Breast epithelium (tissue), 4 donors: ENCODE results near the gene GRB14. TPM values are rescaled to one million over a fixed set of nuclear protein-coding genes. Genes with fewer than 3 reads are reported as not detected.

Source experiments
- DNase-seq, 2 donors: peaks; one replicate each; pipeline ENCODE4 v3.0.0-alpha.2; 2019; ENCODE audit warnings: low spot score in 2 of 2
- H3K27ac ChIP-seq, 2 donors: fragments of 200-600 bp; sonication (generic) in 1 of 2; one replicate each; pipeline ENCODE4 v1.5.1; 2016 to 2019; ENCODE audit warnings: mild to moderate bottlenecking in 1 of 2
- H3K27me3 ChIP-seq, 2 donors: fragments of 200-600 bp; sonication (generic) in 1 of 2; one replicate each; pipeline versions ENCODE4 v1.5.1 to v1.6.0; 2017 to 2019; ENCODE audit warnings: control low read depth in 1 of 2, mild to moderate bottlenecking in 1 of 2
- H3K36me3 ChIP-seq: fragments of 200-600 bp; one replicate; pipeline ENCODE4 v1.5.1; 2019
- H3K4me1 ChIP-seq, 2 donors: fragments of 200-600 bp; sonication (generic); one replicate each; pipeline ENCODE4 v1.5.1; 2016 to 2019; ENCODE audit warnings: control low read depth in 1 of 2
- H3K4me3 ChIP-seq, 3 donors: fragments of 200-600 bp; sonication (generic); 1 replicate in 2 of 3; 2 replicates in 1 of 3; pipeline ENCODE4 v1.5.1; 2016 to 2019; ENCODE audit warnings: mild to moderate bottlenecking in 3 of 3, moderate library complexity in 2 of 3
- H3K9me3 ChIP-seq, 2 donors: fragments of 200-600 bp; sonication (generic) in 1 of 2; one replicate each; pipeline ENCODE4 v1.5.1; 2016 to 2019; ENCODE audit warnings: control low read depth in 1 of 2
- POLR2A ChIP-seq: fragments of 450-650 bp; IDR thresholded peaks from one replicate; pipeline ENCODE4 v1.6.1; 2016; ENCODE audit warnings: antibody characterized with exemption, mild to moderate bottlenecking, moderate library complexity
- POLR2AphosphoS5 ChIP-seq, 3 donors: sonication (generic); formaldehyde crosslinking; IDR thresholded peaks; one replicate each; pipeline ENCODE4 v1.6.1; 2017; ENCODE audit warnings: antibody characterized with exemption in 3 of 3
- intact Hi-C: fragments of 100-400 bp; cut with DNase I; formaldehyde crosslinking; loops from one replicate; pipeline ENCODE4 v1.15.1; 2023; ENCODE audit warnings: low total_unique reads
- total RNA-seq, 3 donors: library from RNA; depleted of rRNA; stranded (reverse); fragments of >200 nt; gene quantifications; one replicate each; pipeline ENCODE4 v1.1.0, GENCODE V29; 2016
- TF ChIP-seq, protein P1 (sequence below), 3 donors: fragments of 450-650 bp; IDR thresholded peaks; one replicate each; pipeline ENCODE4 v1.5.1; 2016 to 2017; ENCODE audit warnings: antibody characterized with exemption in 3 of 3, mild to moderate bottlenecking in 3 of 3, moderate library complexity in 3 of 3

GRB14 gene
- total RNA-seq, 3 donors from 2014 or later = 2.5 to 13.1 (median 4.6) TPM

DNA sequence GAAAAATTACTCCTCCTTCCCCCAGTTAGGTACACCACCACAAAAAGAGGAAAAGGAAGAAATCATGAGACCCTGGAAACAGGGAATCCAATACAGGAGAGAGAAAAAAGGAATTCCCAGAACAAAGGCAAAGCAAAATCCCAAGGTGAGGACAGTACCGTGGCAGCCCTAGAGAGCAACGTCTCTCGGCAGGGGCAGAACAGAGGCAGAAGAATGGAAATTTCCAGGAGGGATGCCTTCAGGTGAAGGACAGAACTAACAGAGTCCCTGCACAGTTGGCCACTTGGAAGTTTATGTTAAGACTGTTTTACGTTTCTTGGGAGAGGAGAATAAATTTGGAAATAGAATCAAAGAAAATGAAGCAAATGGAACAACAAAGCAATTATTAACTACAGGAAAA lies 27.7 kb downstream of the GRB14 start:
- Histone ChIP-seq H3K36me3 (no peaks in the 10 kb centered on the region), H3K27me3 (no peaks in the 10 kb centered on the region), H3K27ac (no peak overlapping the region), H3K4me1 (no peaks in the 10 kb centered on the region), H3K9me3 (peaks cover 0 to 7% of the 10 kb centered on the region in 2 donors), H3K4me3 (no peak overlapping the region)
- TF ChIP-seq POLR2A (no peak), POLR2AphosphoS5 (IDR thresholded peaks at IDR 0.05) (no peak)
- TF ChIP-seq, protein P1, sequence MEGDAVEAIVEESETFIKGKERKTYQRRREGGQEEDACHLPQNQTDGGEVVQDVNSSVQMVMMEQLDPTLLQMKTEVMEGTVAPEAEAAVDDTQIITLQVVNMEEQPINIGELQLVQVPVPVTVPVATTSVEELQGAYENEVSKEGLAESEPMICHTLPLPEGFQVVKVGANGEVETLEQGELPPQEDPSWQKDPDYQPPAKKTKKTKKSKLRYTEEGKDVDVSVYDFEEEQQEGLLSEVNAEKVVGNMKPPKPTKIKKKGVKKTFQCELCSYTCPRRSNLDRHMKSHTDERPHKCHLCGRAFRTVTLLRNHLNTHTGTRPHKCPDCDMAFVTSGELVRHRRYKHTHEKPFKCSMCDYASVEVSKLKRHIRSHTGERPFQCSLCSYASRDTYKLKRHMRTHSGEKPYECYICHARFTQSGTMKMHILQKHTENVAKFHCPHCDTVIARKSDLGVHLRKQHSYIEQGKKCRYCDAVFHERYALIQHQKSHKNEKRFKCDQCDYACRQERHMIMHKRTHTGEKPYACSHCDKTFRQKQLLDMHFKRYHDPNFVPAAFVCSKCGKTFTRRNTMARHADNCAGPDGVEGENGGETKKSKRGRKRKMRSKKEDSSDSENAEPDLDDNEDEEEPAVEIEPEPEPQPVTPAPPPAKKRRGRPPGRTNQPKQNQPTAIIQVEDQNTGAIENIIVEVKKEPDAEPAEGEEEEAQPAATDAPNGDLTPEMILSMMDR (IDR thresholded peaks at IDR 0.05) = no peak
- DNase-seq = no peak
- intact Hi-C loops = loop anchor here (5.0 kb wide), 1 partner anchor 1061 kb away; no protein-coding TSS in a partner anchor

DNA sequence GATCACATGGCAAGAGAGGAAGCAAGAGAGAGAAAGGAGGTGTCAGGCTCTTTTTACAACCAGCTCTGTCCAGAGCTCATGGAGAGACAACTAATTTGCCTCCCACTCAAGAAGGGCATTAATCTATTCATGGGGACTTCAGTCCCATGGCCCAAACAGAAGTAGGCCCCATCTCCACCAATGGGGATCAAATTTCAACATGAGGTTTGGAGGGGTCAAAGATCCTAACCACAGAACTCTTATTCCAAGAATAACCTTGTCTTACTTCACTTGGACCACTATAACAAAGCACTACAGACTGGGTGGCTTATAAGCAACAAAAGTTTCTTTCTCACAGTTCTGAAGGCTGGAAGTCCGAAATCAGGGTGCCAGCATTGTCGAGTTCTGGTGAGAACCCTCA lies 31.8 kb downstream of the GRB14 start:
- H3K27ac ChIP-seq = no peak overlapping the region
- H3K4me1 ChIP-seq = no peaks in the 10 kb centered on the region
- TF ChIP-seq POLR2A (no peak), POLR2AphosphoS5 (IDR thresholded peaks at IDR 0.05) (no peak)
- TF ChIP-seq, protein P1 (IDR thresholded peaks at IDR 0.05) = no peak
- no peaks in the 10 kb centered on the region for H3K36me3 ChIP-seq
- DNase-seq = no peak
- H3K4me3 ChIP-seq = no peak overlapping the region
- H3K27me3 ChIP-seq = no peaks in the 10 kb centered on the region
- H3K9me3 ChIP-seq = peaks cover 0 to 7% of the 10 kb centered on the region in 2 donors
- intact Hi-C loops = no loop called here

DNA sequence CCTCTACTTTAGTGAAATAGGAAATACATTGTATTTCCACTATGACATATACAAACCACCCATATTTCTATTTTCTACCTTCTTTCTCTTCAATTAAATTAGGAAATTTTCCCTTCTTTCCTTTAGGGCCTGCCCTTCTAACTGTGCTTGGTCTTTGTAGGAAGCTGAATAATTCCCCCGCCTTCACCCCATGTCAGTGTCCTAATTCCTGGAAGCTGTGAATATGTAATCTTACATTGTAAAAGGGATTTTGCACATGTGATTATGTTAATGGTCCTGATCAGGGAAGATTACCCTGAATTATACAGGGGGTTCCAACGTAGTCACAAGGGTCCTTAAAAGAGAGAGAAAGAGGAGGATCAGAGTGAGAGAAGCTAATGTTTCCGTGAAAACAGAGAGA lies 40.2 kb downstream of the GRB14 start:
- Histone ChIP-seq H3K27ac (no peak overlapping the region), H3K4me1 (no peaks in the 10 kb centered on the region), H3K4me3 (no peak overlapping the region), H3K9me3 (no peaks in the 10 kb centered on the region), H3K27me3 (no peaks in the 10 kb centered on the region), H3K36me3 (no peaks in the 10 kb centered on the region)
- TF ChIP-seq POLR2AphosphoS5 (IDR thresholded peaks at IDR 0.05) (no peak), POLR2A (no peak)
- TF ChIP-seq, protein P1 (IDR thresholded peaks at IDR 0.05) = no peak
- DNase-seq = no peak
- intact Hi-C loops = no loop called here

DNA sequence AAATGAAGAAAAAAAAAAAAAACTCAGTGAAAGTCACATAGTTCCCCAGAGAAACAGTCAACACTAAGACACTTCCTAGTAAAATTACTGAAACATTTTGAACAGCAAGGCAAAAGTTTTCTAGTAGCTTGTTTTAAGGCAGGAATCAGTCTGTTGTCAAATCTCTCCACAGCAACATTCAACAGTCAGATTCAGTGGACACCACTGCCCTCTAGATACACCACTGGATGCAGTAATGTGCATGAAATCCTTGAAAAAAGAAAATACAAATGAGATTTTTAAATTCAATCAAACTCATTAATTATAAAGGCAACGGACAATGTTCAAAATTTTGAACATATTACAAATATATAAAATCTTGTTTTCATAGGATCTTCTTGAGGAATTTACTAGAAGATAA lies 46.4 kb downstream of the GRB14 start:
- Histone ChIP-seq H3K36me3 (no peaks in the 10 kb centered on the region), H3K9me3 (no peaks in the 10 kb centered on the region), H3K4me3 (no peak overlapping the region), H3K27ac (no peak overlapping the region), H3K4me1 (no peaks in the 10 kb centered on the region), H3K27me3 (no peaks in the 10 kb centered on the region)
- TF ChIP-seq, protein P1 (IDR thresholded peaks at IDR 0.05) = no peak
- TF ChIP-seq POLR2A (no peak), POLR2AphosphoS5 (IDR thresholded peaks at IDR 0.05) (no peak)
- intact Hi-C loops = no loop called here
- DNase-seq = no peak

DNA sequence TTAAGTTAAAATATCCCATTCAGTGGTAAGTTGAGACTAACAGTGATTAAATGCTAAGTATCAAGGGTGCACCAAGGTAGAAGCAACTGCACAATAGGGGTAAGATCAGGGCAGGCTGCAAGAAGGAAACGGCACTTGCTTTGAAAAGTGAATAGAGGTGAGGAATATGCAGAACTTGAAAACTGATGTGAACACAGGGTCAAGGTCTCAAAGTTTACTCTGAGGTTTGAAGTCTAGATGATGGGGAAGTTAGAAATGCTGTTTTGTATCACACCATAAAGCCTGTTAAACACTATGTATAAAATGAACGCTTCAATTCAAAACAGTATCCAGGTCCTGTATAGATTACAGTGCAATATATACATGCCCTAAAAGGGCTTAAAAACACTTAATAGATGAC lies 50.8 kb downstream of the GRB14 start:
- no peaks in the 10 kb centered on the region for H3K36me3 ChIP-seq
- no peak for DNase-seq
- H3K27me3 ChIP-seq = no peaks in the 10 kb centered on the region
- TF ChIP-seq POLR2A (no peak), POLR2AphosphoS5 (IDR thresholded peaks at IDR 0.05) (no peak)
- TF ChIP-seq, protein P1 (IDR thresholded peaks at IDR 0.05) = no peak
- H3K9me3 ChIP-seq = no peaks in the 10 kb centered on the region
- no peak overlapping the region for H3K27ac ChIP-seq
- intact Hi-C loops = no loop called here
- no peak overlapping the region for H3K4me3 ChIP-seq
- H3K4me1 ChIP-seq = no peaks in the 10 kb centered on the region
